Mesenchymal stem cell (in vitro differentiated cells and primary cell): ENCODE measurements around the gene TMEM208.

Experiments used
- DNase-seq: peaks from one replicate; pipeline ENCODE4 v3.0.0-alpha.2; 2013
- H2AFZ ChIP-seq: one replicate; pipeline ENCODE4 v1.6.1; 2013; ENCODE audit warnings: low read depth, mild to moderate bottlenecking, control low read depth, inconsistent platforms, low read length, moderate library complexity
- H2AK5ac ChIP-seq: 2 replicates; pipeline ENCODE4 v1.6.1; 2013; ENCODE audit warnings: low read length, moderate library complexity, mild to moderate bottlenecking, inconsistent platforms; ENCODE audit not compliant: severe bottlenecking
- H2BK120ac ChIP-seq: one replicate; pipeline ENCODE4 v1.6.1; 2013; ENCODE audit warnings: low read depth, mild to moderate bottlenecking, inconsistent platforms, low read length, moderate library complexity
- H2BK12ac ChIP-seq, 2 experiments: one replicate each; pipeline ENCODE4 v1.6.1; 2013; ENCODE audit warnings: inconsistent platforms in 2 of 2, low read length in 2 of 2, mild to moderate bottlenecking in 2 of 2, moderate library complexity in 2 of 2, control low read depth in 1 of 2
- H2BK15ac ChIP-seq: one replicate; pipeline ENCODE4 v1.6.1; 2013; ENCODE audit warnings: mild to moderate bottlenecking, low read depth, inconsistent platforms; ENCODE audit not compliant: poor library complexity, severe bottlenecking
- H2BK5ac ChIP-seq: 2 replicates; pipeline ENCODE4 v1.6.1; 2013; ENCODE audit warnings: low read depth, mild to moderate bottlenecking, low read length, control low read depth, inconsistent platforms; ENCODE audit not compliant: poor library complexity, severe bottlenecking
- H3K14ac ChIP-seq, 2 experiments: one replicate each; pipeline ENCODE4 v1.6.1; 2013; ENCODE audit warnings: inconsistent platforms in 2 of 2, low read length in 2 of 2, control low read depth in 1 of 2, mild to moderate bottlenecking in 1 of 2, moderate library complexity in 1 of 2
- H3K18ac ChIP-seq, 2 experiments: one replicate each; pipeline ENCODE4 v1.6.1; 2013; ENCODE audit warnings: inconsistent platforms in 2 of 2, low read length in 2 of 2, control low read depth in 1 of 2, low read depth in 1 of 2, mild to moderate bottlenecking in 1 of 2
- H3K23ac ChIP-seq, 2 experiments: one replicate each; pipeline ENCODE4 v1.6.1; 2013; ENCODE audit warnings: inconsistent platforms in 2 of 2, low read length in 2 of 2, mild to moderate bottlenecking in 2 of 2, moderate library complexity in 2 of 2, control low read depth in 1 of 2
- H3K27ac ChIP-seq: 2 replicates; pipeline ENCODE4 v1.5.1; 2013; ENCODE audit warnings: mild to moderate bottlenecking, moderate library complexity, low read length, control low read depth, inconsistent platforms; ENCODE audit not compliant: poor library complexity, severe bottlenecking
- H3K27me3 ChIP-seq, 2 experiments: 2 replicates each; pipeline versions ENCODE4 v1.6.1 to v1.7.0; 2013; ENCODE audit warnings: low read length in 2 of 2, mild to moderate bottlenecking in 2 of 2, moderate library complexity in 2 of 2, control low read depth in 1 of 2, inconsistent platforms in 1 of 2; ENCODE audit not compliant: control insufficient read depth in 1 of 2, insufficient read depth in 1 of 2
- H3K36me3 ChIP-seq, 2 experiments: 2 replicates each; pipeline versions ENCODE4 v1.6.1 to v1.7.0; 2013; ENCODE audit warnings: low read length in 2 of 2, control low read depth in 1 of 2, inconsistent platforms in 1 of 2, low read depth in 1 of 2, mild to moderate bottlenecking in 1 of 2; ENCODE audit not compliant: insufficient read depth in 2 of 2, control insufficient read depth in 1 of 2
- H3K4ac ChIP-seq, 2 experiments: one replicate each; pipeline ENCODE4 v1.6.1; 2013; ENCODE audit warnings: inconsistent platforms in 2 of 2, low read length in 2 of 2, mild to moderate bottlenecking in 2 of 2, moderate library complexity in 2 of 2, control low read depth in 1 of 2, low read depth in 1 of 2
- H3K4me1 ChIP-seq: 2 replicates; pipeline ENCODE4 v1.6.1; 2013; ENCODE audit warnings: low read depth, low read length, control low read depth; ENCODE audit not compliant: control insufficient read depth, insufficient read depth
- H3K4me2 ChIP-seq: 2 replicates; pipeline ENCODE4 v1.6.1; 2013; ENCODE audit warnings: low read length, mild to moderate bottlenecking, inconsistent platforms; ENCODE audit not compliant: poor library complexity, severe bottlenecking
- H3K4me3 ChIP-seq, 2 experiments: 2 replicates each; pipeline versions ENCODE4 v1.5.1 to v1.7.0; 2013; ENCODE audit warnings: low read length in 2 of 2, mild to moderate bottlenecking in 2 of 2, control low read depth in 1 of 2, low read depth in 1 of 2; ENCODE audit not compliant: insufficient read depth in 1 of 2
- H3K79me1 ChIP-seq: replicated peaks from 2 replicates; pipeline ENCODE4 v1.6.1; 2013; ENCODE audit warnings: mild to moderate bottlenecking, control low read depth, low read length, inconsistent platforms; ENCODE audit not compliant: poor library complexity, severe bottlenecking
- H3K9ac ChIP-seq: 2 replicates; pipeline ENCODE4 v1.7.0; 2013; ENCODE audit warnings: mild to moderate bottlenecking, low read length, moderate library complexity
- H3K9me3 ChIP-seq: 2 replicates; pipeline ENCODE4 v1.7.0; 2013; ENCODE audit warnings: mild to moderate bottlenecking, low read length; ENCODE audit not compliant: control insufficient read depth
- H4K8ac ChIP-seq: one replicate; pipeline ENCODE4 v1.6.1; 2013; ENCODE audit warnings: inconsistent platforms, mild to moderate bottlenecking, low read length, moderate library complexity
- H4K91ac ChIP-seq: one replicate; pipeline ENCODE4 v1.6.1; 2013; ENCODE audit warnings: mild to moderate bottlenecking, low read length, inconsistent platforms
- whole genome bisulfite sequencing: methylation state at CpG from one replicate; pipeline ENCODE4 v1.1.7; 2013; ENCODE audit warnings: mixed read lengths; 5-methylcytosine and 5-hydroxymethylcytosine counted together

Gene TMEM208

DNA sequence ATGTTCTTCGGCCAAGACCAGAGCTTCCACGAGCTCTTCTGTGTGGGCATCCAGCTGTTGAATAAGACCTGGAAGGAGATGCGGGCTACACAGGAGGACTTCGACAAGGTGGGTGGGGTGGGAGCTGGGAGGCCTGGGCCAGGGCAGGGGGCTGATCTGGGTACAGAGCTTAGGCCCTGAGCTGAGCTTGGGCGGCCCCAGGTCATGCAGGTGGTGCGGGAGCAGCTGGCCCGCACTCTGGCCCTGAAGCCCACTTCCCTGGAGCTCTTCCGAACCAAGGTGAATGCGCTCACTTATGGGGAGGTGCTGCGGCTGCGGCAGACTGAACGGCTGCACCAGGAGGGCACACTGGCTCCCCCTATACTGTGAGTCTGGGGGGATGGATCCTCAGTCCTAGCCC lies 24.5 kb upstream of the TMEM208 start:
- no peaks in the 10 kb centered on the region for H3K27me3 ChIP-seq
- peaks cover 26% of the 10 kb centered on the region for H3K4me1 ChIP-seq
- H3K9ac ChIP-seq: no peak overlapping the region
- no peak overlapping the region for H2BK12ac ChIP-seq
- H3K18ac ChIP-seq: no peak overlapping the region
- no peak overlapping the region for H2AK5ac ChIP-seq
- H3K79me1 ChIP-seq: peaks cover 13% of the 10 kb centered on the region
- H2BK15ac ChIP-seq: no peak overlapping the region
- no peak overlapping the region for H4K8ac ChIP-seq
- WGBS: 97% methylated on average over 12 of the region's 12 CpGs
- no peak overlapping the region for H3K27ac ChIP-seq
- H2AFZ ChIP-seq: no peak overlapping the region
- no peak for DNase-seq
- H3K23ac ChIP-seq: no peak overlapping the region
- H3K4me3 ChIP-seq: no peak overlapping the region
- no peak overlapping the region for H3K4ac ChIP-seq
- H3K36me3 ChIP-seq: peaks cover 17 to 71% of the 10 kb centered on the region in 2 experiments
- H2BK5ac ChIP-seq: no peak overlapping the region
- no peak overlapping the region for H2BK120ac ChIP-seq
- H3K14ac ChIP-seq: no peak overlapping the region
- H4K91ac ChIP-seq: no peak overlapping the region
- H3K9me3 ChIP-seq: no peaks in the 10 kb centered on the region
- H3K4me2 ChIP-seq: no peak overlapping the region

DNA sequence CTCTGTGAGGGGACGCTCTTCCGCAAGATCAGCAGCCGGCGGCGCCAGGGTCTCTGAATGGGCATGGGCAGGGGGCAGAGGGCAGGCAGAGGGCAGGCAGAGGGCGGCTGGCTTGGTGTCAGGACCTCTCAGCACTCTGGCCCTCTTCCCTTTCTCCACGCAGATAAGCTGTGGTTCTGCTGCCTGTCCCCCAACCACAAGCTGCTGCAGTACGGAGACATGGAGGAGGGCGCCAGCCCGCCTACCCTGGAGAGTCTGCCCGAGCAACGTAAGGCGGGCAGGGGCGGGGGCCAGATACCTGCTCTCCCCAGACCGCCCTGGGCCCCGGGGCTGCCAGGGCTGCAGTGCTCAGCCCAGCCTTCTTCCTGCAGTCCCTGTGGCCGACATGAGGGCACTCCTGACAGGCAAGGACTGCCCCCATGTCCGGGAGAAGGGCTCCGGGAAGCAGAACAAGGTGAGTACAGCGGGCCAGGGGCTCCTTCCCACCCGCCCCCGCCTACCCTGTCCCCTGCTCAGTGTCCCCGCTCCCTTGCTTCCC lies 23.9 kb upstream of the TMEM208 start:
- no peak overlapping the region for H3K4me3 ChIP-seq
- no peak overlapping the region for H3K23ac ChIP-seq
- no peak overlapping the region for H2BK12ac ChIP-seq
- H2BK5ac ChIP-seq: no peak overlapping the region
- no peak overlapping the region for H4K91ac ChIP-seq
- no peak overlapping the region for H2BK15ac ChIP-seq
- no peak for DNase-seq
- peaks cover 9% of the 10 kb centered on the region for H3K79me1 ChIP-seq
- peaks cover 11 to 65% of the 10 kb centered on the region in 2 experiments for H3K36me3 ChIP-seq
- no peaks in the 10 kb centered on the region for H3K27me3 ChIP-seq
- H3K14ac ChIP-seq: no peak overlapping the region
- no peak overlapping the region for H3K18ac ChIP-seq
- H3K9ac ChIP-seq: no peak overlapping the region
- H3K9me3 ChIP-seq: no peaks in the 10 kb centered on the region
- H3K4me2 ChIP-seq: no peak overlapping the region
- no peak overlapping the region for H3K4ac ChIP-seq
- H2BK120ac ChIP-seq: no peak overlapping the region
- WGBS: 95% methylated on average over 23 of the region's 23 CpGs
- H3K4me1 ChIP-seq: peaks cover 27% of the 10 kb centered on the region
- H2AFZ ChIP-seq: no peak overlapping the region
- no peak overlapping the region for H3K27ac ChIP-seq
- H2AK5ac ChIP-seq: no peak overlapping the region
- no peak overlapping the region for H4K8ac ChIP-seq

DNA sequence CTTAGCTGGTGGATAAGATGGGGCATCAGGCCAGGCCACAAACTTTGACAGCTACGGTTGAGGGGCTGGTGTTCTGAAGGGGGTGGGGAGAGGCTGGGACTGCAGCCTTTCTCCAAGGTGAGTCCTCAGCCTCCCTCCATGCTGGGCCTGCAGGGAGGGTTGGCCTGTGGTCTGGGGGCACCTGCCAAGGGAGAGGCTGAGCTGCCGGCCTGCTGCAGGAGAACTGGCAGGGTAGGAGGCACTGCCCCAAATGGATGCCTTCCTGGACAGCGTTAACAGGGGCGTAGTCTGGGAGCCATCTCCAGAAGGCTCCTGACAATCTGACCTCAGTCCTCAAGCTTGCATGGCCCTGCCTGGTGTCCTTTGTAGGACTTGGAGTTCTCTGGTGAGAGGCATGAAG lies 22.9 kb upstream of the TMEM208 start:
- Histone ChIP-seq H3K18ac (no peak overlapping the region), H2BK12ac (no peak overlapping the region), H3K14ac (no peak overlapping the region), H3K4me2 (no peak overlapping the region), H2BK5ac (no peak overlapping the region), H2BK120ac (no peak overlapping the region), H3K23ac (no peak overlapping the region), H3K27ac (no peak overlapping the region), H4K91ac (no peak overlapping the region), H2BK15ac (no peak overlapping the region), H3K9ac (no peak overlapping the region), H3K36me3 (peaks cover 3 to 56% of the 10 kb centered on the region in 2 experiments), H3K4me3 (no peak overlapping the region), H2AFZ (no peak overlapping the region), H3K4me1 (peaks cover 25% of the 10 kb centered on the region), H3K9me3 (no peaks in the 10 kb centered on the region), H3K27me3 (no peaks in the 10 kb centered on the region), H4K8ac (no peak overlapping the region), H3K79me1 (peaks cover 7% of the 10 kb centered on the region), H3K4ac (no peak overlapping the region), H2AK5ac (no peak overlapping the region)
- no peak for DNase-seq
- 94% methylated on average over 4 of the region's 4 CpGs for WGBS

DNA sequence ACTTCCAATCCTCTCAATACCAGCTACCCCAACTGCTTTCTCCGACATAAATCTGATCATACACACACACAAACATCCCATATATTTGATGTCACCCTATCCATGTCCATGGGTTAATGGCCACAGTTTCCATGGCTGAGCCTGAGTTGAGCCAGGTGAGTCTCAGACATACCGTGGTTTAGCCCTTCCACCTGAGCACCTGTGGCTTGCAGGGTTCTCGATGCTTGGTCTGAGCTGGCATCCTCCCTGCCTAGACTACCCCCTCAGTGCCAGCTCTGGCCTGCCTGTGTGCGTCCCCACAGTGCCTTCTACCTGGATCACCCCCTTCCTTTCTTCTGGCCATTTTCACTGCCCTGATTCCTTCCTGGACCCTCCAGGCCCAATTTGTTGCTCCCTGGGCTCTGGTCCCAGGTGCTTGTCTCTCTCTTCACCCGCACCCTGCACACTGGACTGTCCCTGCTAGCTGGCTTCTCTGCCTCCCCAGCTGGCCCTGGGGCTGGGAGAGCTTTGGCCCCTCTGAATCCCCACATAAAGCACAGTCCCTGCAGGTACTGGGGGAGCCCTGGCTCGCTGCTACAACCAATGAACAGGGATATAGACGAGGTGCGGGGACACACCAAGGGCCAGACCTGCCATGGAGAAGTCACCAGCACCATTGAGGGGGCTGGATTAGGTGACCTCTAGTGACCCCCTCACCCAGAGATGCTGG lies 20.6 kb upstream of the TMEM208 start:
- Histone ChIP-seq H2AFZ (no peak overlapping the region), H3K36me3 (peaks cover 16 to 50% of the 10 kb centered on the region in 2 experiments), H3K4me2 (no peak overlapping the region), H4K91ac (no peak overlapping the region), H3K4me3 (no peak overlapping the region), H2AK5ac (no peak overlapping the region), H3K27me3 (no peaks in the 10 kb centered on the region), H3K23ac (no peak overlapping the region), H2BK5ac (no peak overlapping the region), H3K9ac (no peak overlapping the region), H3K9me3 (no peaks in the 10 kb centered on the region), H3K79me1 (peaks cover 1% of the 10 kb centered on the region), H4K8ac (no peak overlapping the region), H3K27ac (no peak overlapping the region), H2BK15ac (no peak overlapping the region), H3K4me1 (peaks cover 23% of the 10 kb centered on the region), H3K14ac (no peak overlapping the region), H2BK12ac (no peak overlapping the region), H3K4ac (no peak overlapping the region), H2BK120ac (no peak overlapping the region), H3K18ac (no peak overlapping the region)
- DNase-seq: no peak
- WGBS: 97% methylated on average over 8 of the region's 8 CpGs
